K562 (cell line): ENCODE data around the gene MEIS2. TPM values are rescaled to one million over a fixed set of nuclear protein-coding genes. Genes with fewer than 3 reads are reported as not detected.

Experiments
- KLF16 ChIP-seq: IDR thresholded peaks from 2 replicates; pipeline ENCODE4 v1.6.1; 2016; ENCODE audit warnings: antibody characterized with exemption
- ZZZ3 ChIP-seq: fragments of 450-650 bp; IDR thresholded peaks from 2 replicates; pipeline ENCODE4 v1.6.1; 2016; ENCODE audit warnings: antibody characterized with exemption, mild to moderate bottlenecking, moderate library complexity
- polyA plus RNA-seq, 8 experiments: library from polyadenylated mRNA; depleted of rRNA in 4 of 8; stranded (reverse) in 5 of 8; unstranded in 3 of 8; fragments of >200 nt; fragmentation: Nextera tagmentation in 2 of 8; fragmentation: Illumina TruSeq in 1 of 8; extraction: Ambion mirVana in 2 of 8; extraction: Trizol in 1 of 8; gene quantifications; 2 replicates each; pipeline versions ENCODE4 v1.2.1 to v1.2.3, GENCODE V29; 2011 to 2014; ENCODE audit warnings: inconsistent platforms in 1 of 8, missing spikeins in 1 of 8
- total RNA-seq, 7 experiments: library from RNA; depleted of rRNA in 6 of 7; stranded (reverse); fragments of >200 nt in 6 of 7; fragmentation: Illumina TruSeq in 2 of 7; extraction: Trizol in 2 of 7; gene quantifications; 2 replicates each; pipeline versions ENCODE4 v1.2.1 to v1.2.3, GENCODE V29; 2011 to 2021; ENCODE audit warnings: low replicate concordance in 1 of 7
- TF ChIP-seq, protein P1 (sequence below): fragments of 200-600 bp; sonication (generic); IDR thresholded peaks from one replicate; pipeline ENCODE4 v1.6.1; 2012; ENCODE audit warnings: mild to moderate bottlenecking, low read depth, low read length, inconsistent platforms
- TF ChIP-seq, protein P2 (sequence below): sonication (generic); formaldehyde crosslinking; IDR thresholded peaks from 2 replicates; pipeline ENCODE4 v1.8.0; 2022; ENCODE audit warnings: mild to moderate bottlenecking, missing genetic modification reagents

MEIS2 gene
- total and polyA plus RNA-seq, 9 of the 15 experiments (the other 6 are each of a cell fraction or from before 2014, with no cell fraction given), result 7.5 to 64.2 (median 22.3) TPM

GRCh38 chr15:37007301-37007700, 93.0 kb downstream of the MEIS2 start (continued):
- TF ChIP-seq, protein P1, sequence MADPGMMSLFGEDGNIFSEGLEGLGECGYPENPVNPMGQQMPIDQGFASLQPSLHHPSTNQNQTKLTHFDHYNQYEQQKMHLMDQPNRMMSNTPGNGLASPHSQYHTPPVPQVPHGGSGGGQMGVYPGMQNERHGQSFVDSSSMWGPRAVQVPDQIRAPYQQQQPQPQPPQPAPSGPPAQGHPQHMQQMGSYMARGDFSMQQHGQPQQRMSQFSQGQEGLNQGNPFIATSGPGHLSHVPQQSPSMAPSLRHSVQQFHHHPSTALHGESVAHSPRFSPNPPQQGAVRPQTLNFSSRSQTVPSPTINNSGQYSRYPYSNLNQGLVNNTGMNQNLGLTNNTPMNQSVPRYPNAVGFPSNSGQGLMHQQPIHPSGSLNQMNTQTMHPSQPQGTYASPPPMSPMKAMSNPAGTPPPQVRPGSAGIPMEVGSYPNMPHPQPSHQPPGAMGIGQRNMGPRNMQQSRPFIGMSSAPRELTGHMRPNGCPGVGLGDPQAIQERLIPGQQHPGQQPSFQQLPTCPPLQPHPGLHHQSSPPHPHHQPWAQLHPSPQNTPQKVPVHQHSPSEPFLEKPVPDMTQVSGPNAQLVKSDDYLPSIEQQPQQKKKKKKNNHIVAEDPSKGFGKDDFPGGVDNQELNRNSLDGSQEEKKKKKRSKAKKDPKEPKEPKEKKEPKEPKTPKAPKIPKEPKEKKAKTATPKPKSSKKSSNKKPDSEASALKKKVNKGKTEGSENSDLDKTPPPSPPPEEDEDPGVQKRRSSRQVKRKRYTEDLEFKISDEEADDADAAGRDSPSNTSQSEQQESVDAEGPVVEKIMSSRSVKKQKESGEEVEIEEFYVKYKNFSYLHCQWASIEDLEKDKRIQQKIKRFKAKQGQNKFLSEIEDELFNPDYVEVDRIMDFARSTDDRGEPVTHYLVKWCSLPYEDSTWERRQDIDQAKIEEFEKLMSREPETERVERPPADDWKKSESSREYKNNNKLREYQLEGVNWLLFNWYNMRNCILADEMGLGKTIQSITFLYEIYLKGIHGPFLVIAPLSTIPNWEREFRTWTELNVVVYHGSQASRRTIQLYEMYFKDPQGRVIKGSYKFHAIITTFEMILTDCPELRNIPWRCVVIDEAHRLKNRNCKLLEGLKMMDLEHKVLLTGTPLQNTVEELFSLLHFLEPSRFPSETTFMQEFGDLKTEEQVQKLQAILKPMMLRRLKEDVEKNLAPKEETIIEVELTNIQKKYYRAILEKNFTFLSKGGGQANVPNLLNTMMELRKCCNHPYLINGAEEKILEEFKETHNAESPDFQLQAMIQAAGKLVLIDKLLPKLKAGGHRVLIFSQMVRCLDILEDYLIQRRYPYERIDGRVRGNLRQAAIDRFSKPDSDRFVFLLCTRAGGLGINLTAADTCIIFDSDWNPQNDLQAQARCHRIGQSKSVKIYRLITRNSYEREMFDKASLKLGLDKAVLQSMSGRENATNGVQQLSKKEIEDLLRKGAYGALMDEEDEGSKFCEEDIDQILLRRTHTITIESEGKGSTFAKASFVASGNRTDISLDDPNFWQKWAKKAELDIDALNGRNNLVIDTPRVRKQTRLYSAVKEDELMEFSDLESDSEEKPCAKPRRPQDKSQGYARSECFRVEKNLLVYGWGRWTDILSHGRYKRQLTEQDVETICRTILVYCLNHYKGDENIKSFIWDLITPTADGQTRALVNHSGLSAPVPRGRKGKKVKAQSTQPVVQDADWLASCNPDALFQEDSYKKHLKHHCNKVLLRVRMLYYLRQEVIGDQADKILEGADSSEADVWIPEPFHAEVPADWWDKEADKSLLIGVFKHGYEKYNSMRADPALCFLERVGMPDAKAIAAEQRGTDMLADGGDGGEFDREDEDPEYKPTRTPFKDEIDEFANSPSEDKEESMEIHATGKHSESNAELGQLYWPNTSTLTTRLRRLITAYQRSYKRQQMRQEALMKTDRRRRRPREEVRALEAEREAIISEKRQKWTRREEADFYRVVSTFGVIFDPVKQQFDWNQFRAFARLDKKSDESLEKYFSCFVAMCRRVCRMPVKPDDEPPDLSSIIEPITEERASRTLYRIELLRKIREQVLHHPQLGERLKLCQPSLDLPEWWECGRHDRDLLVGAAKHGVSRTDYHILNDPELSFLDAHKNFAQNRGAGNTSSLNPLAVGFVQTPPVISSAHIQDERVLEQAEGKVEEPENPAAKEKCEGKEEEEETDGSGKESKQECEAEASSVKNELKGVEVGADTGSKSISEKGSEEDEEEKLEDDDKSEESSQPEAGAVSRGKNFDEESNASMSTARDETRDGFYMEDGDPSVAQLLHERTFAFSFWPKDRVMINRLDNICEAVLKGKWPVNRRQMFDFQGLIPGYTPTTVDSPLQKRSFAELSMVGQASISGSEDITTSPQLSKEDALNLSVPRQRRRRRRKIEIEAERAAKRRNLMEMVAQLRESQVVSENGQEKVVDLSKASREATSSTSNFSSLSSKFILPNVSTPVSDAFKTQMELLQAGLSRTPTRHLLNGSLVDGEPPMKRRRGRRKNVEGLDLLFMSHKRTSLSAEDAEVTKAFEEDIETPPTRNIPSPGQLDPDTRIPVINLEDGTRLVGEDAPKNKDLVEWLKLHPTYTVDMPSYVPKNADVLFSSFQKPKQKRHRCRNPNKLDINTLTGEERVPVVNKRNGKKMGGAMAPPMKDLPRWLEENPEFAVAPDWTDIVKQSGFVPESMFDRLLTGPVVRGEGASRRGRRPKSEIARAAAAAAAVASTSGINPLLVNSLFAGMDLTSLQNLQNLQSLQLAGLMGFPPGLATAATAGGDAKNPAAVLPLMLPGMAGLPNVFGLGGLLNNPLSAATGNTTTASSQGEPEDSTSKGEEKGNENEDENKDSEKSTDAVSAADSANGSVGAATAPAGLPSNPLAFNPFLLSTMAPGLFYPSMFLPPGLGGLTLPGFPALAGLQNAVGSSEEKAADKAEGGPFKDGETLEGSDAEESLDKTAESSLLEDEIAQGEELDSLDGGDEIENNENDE, result no peak
- TF ChIP-seq, protein P2, sequence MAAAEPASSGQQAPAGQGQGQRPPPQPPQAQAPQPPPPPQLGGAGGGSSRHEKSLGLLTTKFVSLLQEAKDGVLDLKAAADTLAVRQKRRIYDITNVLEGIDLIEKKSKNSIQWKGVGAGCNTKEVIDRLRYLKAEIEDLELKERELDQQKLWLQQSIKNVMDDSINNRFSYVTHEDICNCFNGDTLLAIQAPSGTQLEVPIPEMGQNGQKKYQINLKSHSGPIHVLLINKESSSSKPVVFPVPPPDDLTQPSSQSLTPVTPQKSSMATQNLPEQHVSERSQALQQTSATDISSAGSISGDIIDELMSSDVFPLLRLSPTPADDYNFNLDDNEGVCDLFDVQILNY, result no peak
- TF ChIP-seq ZZZ3 (no peak), KLF16 (no peak)
- TF ChIP-seq, all 486 proteins: peak for 0
